GM19193 (cell line): Measurements from ENCODE around the gene NATD1.

ENCODE experiments used
- POLR2A ChIP-seq: IDR thresholded peaks from 4 replicates; pipeline ENCODE4 v1.6.1; 2011; ENCODE audit not compliant: insufficient read depth, insufficient read length; ENCODE audit errors: extremely low read depth

Gene NATD1

GRCh38 chr17:21189361-21189760 is 63.8 kb downstream of the NATD1 start:
- no peak for TF ChIP-seq POLR2A
